ENCODE measurements around the gene PFKL.
"Not testable (repeated sequence)": the region's sequence is repeated elsewhere in the genome, so short reads cannot be mapped to it uniquely, and the experiment has no call there.

The PFKL gene

GRCh38 chr21:44329971-44330681, 30.3 kb downstream of the PFKL start:
- DNase-seq: no peak

- no peak for DNase-seq
Measured at GRCh38 chr21:44330698-44331097, 30.8 kb downstream of the PFKL start.

GRCh38 chr21:44331209-44331608, 31.4 kb downstream of the PFKL start:
- DNase-seq: no peak

GRCh38 chr21:44331650-44332307, 31.9 kb downstream of the PFKL start:
- no peak for DNase-seq

- no peak for DNase-seq
Measured at GRCh38 chr21:44332383-44332782, 32.5 kb downstream of the PFKL start.

GRCh38 chr21:44332965-44333364, 33.1 kb downstream of the PFKL start:
- DNase-seq: no peak

GRCh38 chr21:44333509-44334328, 33.9 kb downstream of the PFKL start:
- DNase-seq: no peak

GRCh38 chr21:44334329-44335030, 34.6 kb downstream of the PFKL start:
- DNase-seq: no peak

- no peak for DNase-seq
Measured at GRCh38 chr21:44335266-44336059, 35.6 kb downstream of the PFKL start.

GRCh38 chr21:44337449-44337848, 37.6 kb downstream of the PFKL start:
- DNase-seq: no peak

GRCh38 chr21:44337941-44338895, 38.4 kb downstream of the PFKL start:
- peak; percentile 19 for DNase-seq

- DNase-seq: peak; percentile 93
Measured at GRCh38 chr21:44338971-44339910, 39.4 kb downstream of the PFKL start, which contains the start of gene CFAP410. Gene CFAP410 (minus strand): TSS chr21:44339390. CDS start chr21:44339194, 196 bp downstream.

- DNase-seq: not testable (repeated sequence)
Measured at GRCh38 chr21:44341726-44342458, 42.0 kb downstream of the PFKL start.

GRCh38 chr21:44342981-44343380, 43.1 kb downstream of the PFKL start:
- DNase-seq: not testable (repeated sequence)

GRCh38 chr21:44344541-44345183, 44.8 kb downstream of the PFKL start:
- DNase-seq: no peak

- DNase-seq: no peak
Measured at GRCh38 chr21:44345495-44345894, 45.6 kb downstream of the PFKL start.

GRCh38 chr21:44347911-44348451, 48.1 kb downstream of the PFKL start:
- DNase-seq: no peak

GRCh38 chr21:44348861-44349260, 49.0 kb downstream of the PFKL start:
- DNase-seq: no peak

Data from T1000 (cell line).